Neuron (in vitro differentiated cells): ENCODE results near the gene ST8SIA4.

Experiments used
- H2AFZ ChIP-seq: one replicate; pipeline ENCODE4 v1.6.1; 2013; ENCODE audit warnings: low read depth, mild to moderate bottlenecking, inconsistent platforms, low read length, moderate library complexity
- H3K27me3 ChIP-seq: one replicate; pipeline ENCODE4 v1.6.1; 2013; ENCODE audit warnings: low read length; ENCODE audit not compliant: insufficient read depth
- H3K36me3 ChIP-seq: one replicate; pipeline ENCODE4 v1.6.1; 2013; ENCODE audit warnings: low read length; ENCODE audit not compliant: insufficient read depth
- H3K4me1 ChIP-seq: one replicate; pipeline ENCODE4 v1.6.1; 2013; ENCODE audit warnings: low read length; ENCODE audit not compliant: insufficient read depth
- H3K4me3 ChIP-seq: 2 replicates; pipeline ENCODE4 v1.5.1; 2013; ENCODE audit warnings: mild to moderate bottlenecking, low read length, moderate library complexity
- H3K9me3 ChIP-seq: one replicate; pipeline ENCODE4 v1.6.1; 2013; ENCODE audit warnings: low read length

Gene ST8SIA4

GRCh38 chr5:100780376-100780870 is 122.7 kb downstream of the ST8SIA4 start:
- H3K9me3 ChIP-seq, result no peaks in the 10 kb centered on the region
- H2AFZ ChIP-seq, result no peak overlapping the region
- no peaks in the 10 kb centered on the region for H3K36me3 ChIP-seq
- peaks cover 10% of the 10 kb centered on the region for H3K4me1 ChIP-seq
- no peaks in the 10 kb centered on the region for H3K27me3 ChIP-seq
- no peak overlapping the region for H3K4me3 ChIP-seq

- no peak overlapping the region for H2AFZ ChIP-seq
- no peaks in the 10 kb centered on the region for H3K36me3 ChIP-seq
- peaks cover 13% of the 10 kb centered on the region for H3K4me1 ChIP-seq
- no peaks in the 10 kb centered on the region for H3K9me3 ChIP-seq
- H3K27me3 ChIP-seq, result no peaks in the 10 kb centered on the region
- no peak overlapping the region for H3K4me3 ChIP-seq
Observed at GRCh38 chr5:100779669-100780375, 123.3 kb downstream of the ST8SIA4 start.

GRCh38 chr5:100777680-100778300 is 125.3 kb downstream of the ST8SIA4 start:
- Histone ChIP-seq H2AFZ (no peak overlapping the region), H3K36me3 (no peaks in the 10 kb centered on the region), H3K27me3 (no peaks in the 10 kb centered on the region), H3K4me1 (peaks cover 20% of the 10 kb centered on the region), H3K9me3 (no peaks in the 10 kb centered on the region), H3K4me3 (no peak overlapping the region)

- H2AFZ ChIP-seq, result no peak overlapping the region
- no peaks in the 10 kb centered on the region for H3K27me3 ChIP-seq
- H3K4me3 ChIP-seq, result peak overlapping the region; percentile 3
- H3K4me1 ChIP-seq, result peaks cover 30% of the 10 kb centered on the region
- H3K9me3 ChIP-seq, result no peaks in the 10 kb centered on the region
- H3K36me3 ChIP-seq, result no peaks in the 10 kb centered on the region
Observed at GRCh38 chr5:100775533-100775855, 127.6 kb downstream of the ST8SIA4 start.

GRCh38 chr5:100772548-100772947 is 130.5 kb downstream of the ST8SIA4 start:
- Histone ChIP-seq H3K4me1 (peaks cover 30% of the 10 kb centered on the region), H3K36me3 (no peaks in the 10 kb centered on the region), H3K27me3 (no peaks in the 10 kb centered on the region), H3K9me3 (no peaks in the 10 kb centered on the region), H2AFZ (peak overlapping the region; percentile 84), H3K4me3 (no peak overlapping the region)

GRCh38 chr5:100772006-100772405 is 131.1 kb downstream of the ST8SIA4 start:
- Histone ChIP-seq H3K36me3 (no peaks in the 10 kb centered on the region), H3K27me3 (no peaks in the 10 kb centered on the region), H3K9me3 (no peaks in the 10 kb centered on the region), H3K4me3 (no peak overlapping the region), H2AFZ (peak overlapping the region; percentile 84), H3K4me1 (peaks cover 30% of the 10 kb centered on the region)

- Histone ChIP-seq H3K36me3 (no peaks in the 10 kb centered on the region), H2AFZ (no peak overlapping the region), H3K27me3 (no peaks in the 10 kb centered on the region), H3K4me1 (peaks cover 27% of the 10 kb centered on the region), H3K4me3 (no peak overlapping the region), H3K9me3 (no peaks in the 10 kb centered on the region)
Observed at GRCh38 chr5:100771181-100771580, 131.9 kb downstream of the ST8SIA4 start.

- Histone ChIP-seq H2AFZ (no peak overlapping the region), H3K9me3 (no peaks in the 10 kb centered on the region), H3K27me3 (no peaks in the 10 kb centered on the region), H3K4me3 (no peak overlapping the region), H3K4me1 (peaks cover 15% of the 10 kb centered on the region), H3K36me3 (no peaks in the 10 kb centered on the region)
Observed at GRCh38 chr5:100768221-100768620, 134.9 kb downstream of the ST8SIA4 start.

GRCh38 chr5:100762995-100763394 is 140.1 kb downstream of the ST8SIA4 start:
- Histone ChIP-seq H2AFZ (no peak overlapping the region), H3K4me1 (peaks cover 2% of the 10 kb centered on the region), H3K36me3 (no peaks in the 10 kb centered on the region), H3K9me3 (no peaks in the 10 kb centered on the region), H3K27me3 (no peaks in the 10 kb centered on the region), H3K4me3 (no peak overlapping the region)

- no peak overlapping the region for H3K4me3 ChIP-seq
- H3K36me3 ChIP-seq, result no peaks in the 10 kb centered on the region
- no peaks in the 10 kb centered on the region for H3K9me3 ChIP-seq
- no peak overlapping the region for H2AFZ ChIP-seq
- H3K27me3 ChIP-seq, result no peaks in the 10 kb centered on the region
- H3K4me1 ChIP-seq, result peaks cover 8% of the 10 kb centered on the region
Observed at GRCh38 chr5:100762108-100762507, 141.0 kb downstream of the ST8SIA4 start.

GRCh38 chr5:100761192-100761591 is 141.9 kb downstream of the ST8SIA4 start:
- peaks cover 8% of the 10 kb centered on the region for H3K4me1 ChIP-seq
- no peaks in the 10 kb centered on the region for H3K36me3 ChIP-seq
- H2AFZ ChIP-seq, result no peak overlapping the region
- H3K9me3 ChIP-seq, result no peaks in the 10 kb centered on the region
- H3K4me3 ChIP-seq, result no peak overlapping the region
- no peaks in the 10 kb centered on the region for H3K27me3 ChIP-seq

GRCh38 chr5:100760688-100761087 is 142.4 kb downstream of the ST8SIA4 start:
- Histone ChIP-seq H3K9me3 (no peaks in the 10 kb centered on the region), H3K36me3 (no peaks in the 10 kb centered on the region), H3K4me1 (peaks cover 8% of the 10 kb centered on the region), H2AFZ (no peak overlapping the region), H3K27me3 (no peaks in the 10 kb centered on the region), H3K4me3 (no peak overlapping the region)

GRCh38 chr5:100758780-100759179 is 144.3 kb downstream of the ST8SIA4 start:
- Histone ChIP-seq H2AFZ (no peak overlapping the region), H3K4me1 (peaks cover 8% of the 10 kb centered on the region), H3K4me3 (no peak overlapping the region), H3K9me3 (no peaks in the 10 kb centered on the region), H3K36me3 (no peaks in the 10 kb centered on the region), H3K27me3 (no peaks in the 10 kb centered on the region)
